Neural progenitor cell (in vitro differentiated cells): Measurements from ENCODE around the gene CARMIL1. TPM values are rescaled to one million over a fixed set of nuclear protein-coding genes. Genes with fewer than 3 reads are reported as not detected.

ENCODE experiments used
- DNase-seq: peaks from one replicate; pipeline ENCODE4 v3.0.0-alpha.2; 2016; ENCODE audit warnings: low spot score
- H2AFZ ChIP-seq: fragments of 200-600 bp; sonication (generic); replicated peaks from 2 replicates; pipeline ENCODE4 v1.6.1; 2016; ENCODE audit warnings: antibody characterized with exemption
- H3F3A ChIP-seq: fragments of 200-600 bp; sonication (generic); 2 replicates; pipeline ENCODE4 v1.6.1; 2016; ENCODE audit warnings: antibody characterized with exemption, low read depth
- H3K27ac ChIP-seq: fragments of 200-600 bp; sonication (generic); 2 replicates; pipeline ENCODE4 v1.5.1; 2016; ENCODE audit warnings: mild to moderate bottlenecking
- H3K27me3 ChIP-seq: fragments of 200-600 bp; sonication (generic); 2 replicates; pipeline ENCODE4 v1.6.1; 2016; ENCODE audit warnings: mild to moderate bottlenecking, moderate library complexity
- H3K36me3 ChIP-seq: fragments of 200-600 bp; sonication (generic); 2 replicates; pipeline ENCODE4 v1.5.1; 2016
- H3K4me1 ChIP-seq: fragments of 200-600 bp; sonication (generic); 2 replicates; pipeline ENCODE4 v1.6.1; 2016; ENCODE audit warnings: mixed run types
- H3K4me2 ChIP-seq: fragments of 200-600 bp; sonication (generic); 2 replicates; pipeline ENCODE4 v1.6.1; 2016
- H3K4me3 ChIP-seq: fragments of 200-600 bp; sonication (generic); 2 replicates; pipeline ENCODE4 v1.5.1; 2016
- H3K79me2 ChIP-seq: fragments of 200-600 bp; sonication (generic); 2 replicates; pipeline ENCODE4 v1.6.1; 2016; ENCODE audit warnings: low read depth
- H3K9ac ChIP-seq: fragments of 200-600 bp; sonication (generic); 2 replicates; pipeline ENCODE4 v1.6.1; 2016
- H3K9me3 ChIP-seq: fragments of 200-600 bp; sonication (generic); 2 replicates; pipeline ENCODE4 v1.5.1; 2016; ENCODE audit warnings: low read depth
- H4K20me1 ChIP-seq: fragments of 200-600 bp; sonication (generic); 2 replicates; pipeline ENCODE4 v1.6.1; 2016; ENCODE audit warnings: low read depth
- H3K27ac Mint-ChIP-seq: 3 replicates; pipeline ENCODE4 v1.8.0; 2021; ENCODE audit warnings: mixed read lengths
- H3K27me3 Mint-ChIP-seq: 2 replicates; pipeline ENCODE4 v1.8.0; 2022; ENCODE audit warnings: low read depth, mild to moderate bottlenecking, inconsistent platforms, moderate library complexity, mixed read lengths; ENCODE audit not compliant: insufficient read depth
- H3K36me3 Mint-ChIP-seq: 3 replicates; pipeline ENCODE4 v1.8.0; 2021; ENCODE audit warnings: mixed read lengths
- H3K4me1 Mint-ChIP-seq: 3 replicates; pipeline ENCODE4 v1.8.0; 2021; ENCODE audit warnings: mixed read lengths
- H3K4me3 Mint-ChIP-seq: 3 replicates; pipeline ENCODE4 v1.8.0; 2021; ENCODE audit warnings: mild to moderate bottlenecking, moderate library complexity, mixed read lengths
- H3K9me3 Mint-ChIP-seq: 3 replicates; pipeline ENCODE4 v1.8.0; 2020; ENCODE audit warnings: mixed read lengths
- EZH2 ChIP-seq: fragments of 200-600 bp; sonication (generic); IDR thresholded peaks from 2 replicates; pipeline ENCODE4 v1.6.1; 2017; ENCODE audit warnings: antibody characterized with exemption, mild to moderate bottlenecking, moderate library complexity
- EZH2phosphoT487 ChIP-seq: fragments of 200-600 bp; sonication (generic); IDR thresholded peaks from 2 replicates; pipeline ENCODE4 v1.6.1; 2017; ENCODE audit warnings: antibody characterized with exemption
- total RNA-seq: library from RNA; depleted of rRNA; stranded (reverse); fragments of >200 nt; gene quantifications from 2 replicates; pipeline ENCODE4 v1.2.3, GENCODE V29; 2015; ENCODE audit warnings: low replicate concordance
- TF ChIP-seq, protein P1 (sequence below): fragments of 200-600 bp; sonication (generic); IDR thresholded peaks from 2 replicates; pipeline ENCODE4 v1.5.1; 2017; ENCODE audit warnings: antibody characterized with exemption, mild to moderate bottlenecking

Gene CARMIL1
- total RNA-seq, 1 donor from 2014 or later: 13.3 TPM

DNA sequence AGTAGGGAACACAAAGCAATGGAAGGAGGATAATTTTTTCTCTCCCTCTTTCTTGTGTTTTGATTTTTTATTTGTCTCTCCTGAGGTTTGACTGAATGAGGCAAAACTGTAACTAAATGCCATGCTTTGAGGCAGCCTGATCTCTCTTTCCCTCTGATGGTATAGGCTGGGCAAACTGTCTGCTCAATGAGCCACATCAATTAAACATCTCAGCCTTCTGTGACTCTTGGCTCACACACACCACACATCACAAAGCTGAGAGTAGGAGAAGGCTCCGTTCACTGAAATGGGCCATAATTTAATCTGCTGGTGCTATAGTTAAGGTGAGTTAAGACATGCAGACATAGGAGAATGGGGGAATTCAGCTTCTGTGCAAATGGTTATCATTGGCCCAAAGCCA, 344.7 kb downstream of the CARMIL1 start:
- H3K4me3 ChIP-seq: no peak overlapping the region
- peaks cover 4% of the 10 kb centered on the region for H3K4me1 ChIP-seq
- H3K79me2 ChIP-seq: no peaks in the 10 kb centered on the region
- H3K36me3 ChIP-seq: no peaks in the 10 kb centered on the region
- no peak overlapping the region for H3K27ac Mint-ChIP-seq
- no peaks in the 10 kb centered on the region for H4K20me1 ChIP-seq
- H3K36me3 Mint-ChIP-seq: no peaks in the 10 kb centered on the region
- no peak for DNase-seq
- H3K27me3 ChIP-seq: peaks cover 39% of the 10 kb centered on the region
- H3K9me3 ChIP-seq: no peaks in the 10 kb centered on the region
- TF ChIP-seq EZH2 (no peak), EZH2phosphoT487 (no peak)
- TF ChIP-seq, protein P1, sequence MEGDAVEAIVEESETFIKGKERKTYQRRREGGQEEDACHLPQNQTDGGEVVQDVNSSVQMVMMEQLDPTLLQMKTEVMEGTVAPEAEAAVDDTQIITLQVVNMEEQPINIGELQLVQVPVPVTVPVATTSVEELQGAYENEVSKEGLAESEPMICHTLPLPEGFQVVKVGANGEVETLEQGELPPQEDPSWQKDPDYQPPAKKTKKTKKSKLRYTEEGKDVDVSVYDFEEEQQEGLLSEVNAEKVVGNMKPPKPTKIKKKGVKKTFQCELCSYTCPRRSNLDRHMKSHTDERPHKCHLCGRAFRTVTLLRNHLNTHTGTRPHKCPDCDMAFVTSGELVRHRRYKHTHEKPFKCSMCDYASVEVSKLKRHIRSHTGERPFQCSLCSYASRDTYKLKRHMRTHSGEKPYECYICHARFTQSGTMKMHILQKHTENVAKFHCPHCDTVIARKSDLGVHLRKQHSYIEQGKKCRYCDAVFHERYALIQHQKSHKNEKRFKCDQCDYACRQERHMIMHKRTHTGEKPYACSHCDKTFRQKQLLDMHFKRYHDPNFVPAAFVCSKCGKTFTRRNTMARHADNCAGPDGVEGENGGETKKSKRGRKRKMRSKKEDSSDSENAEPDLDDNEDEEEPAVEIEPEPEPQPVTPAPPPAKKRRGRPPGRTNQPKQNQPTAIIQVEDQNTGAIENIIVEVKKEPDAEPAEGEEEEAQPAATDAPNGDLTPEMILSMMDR: no peak
- H3F3A ChIP-seq: peaks cover 4% of the 10 kb centered on the region
- no peaks in the 10 kb centered on the region for H3K4me1 Mint-ChIP-seq
- no peak overlapping the region for H2AFZ ChIP-seq
- no peak overlapping the region for H3K27ac ChIP-seq
- H3K4me3 Mint-ChIP-seq: no peak overlapping the region
- no peak overlapping the region for H3K9ac ChIP-seq
- H3K4me2 ChIP-seq: no peak overlapping the region
- peaks cover 4% of the 10 kb centered on the region for H3K27me3 Mint-ChIP-seq
- no peaks in the 10 kb centered on the region for H3K9me3 Mint-ChIP-seq

DNA sequence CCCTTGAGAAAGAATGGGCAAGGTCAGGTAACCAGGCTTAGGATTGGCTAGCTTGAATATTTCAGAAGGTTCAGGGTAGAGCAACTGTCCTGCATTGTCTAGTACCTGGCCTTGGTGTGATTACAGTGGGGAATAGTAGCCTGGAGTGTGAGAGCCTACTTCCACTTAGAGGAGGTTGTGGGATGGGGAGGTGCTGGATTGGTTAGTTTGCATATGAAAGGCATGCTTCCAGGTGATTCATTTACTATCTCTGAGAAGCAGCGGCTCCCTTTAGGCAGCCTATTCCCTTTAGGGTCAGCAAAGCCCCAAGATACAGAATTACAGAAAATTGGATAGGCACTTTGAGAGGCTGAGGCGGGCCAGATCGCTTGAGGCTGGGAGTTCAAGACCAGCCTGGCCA, 347.8 kb downstream of the CARMIL1 start:
- Mint-ChIP-seq H3K36me3 (no peaks in the 10 kb centered on the region), H3K4me1 (peaks cover 22% of the 10 kb centered on the region), H3K27ac (no peak overlapping the region), H3K27me3 (peaks cover 8% of the 10 kb centered on the region), H3K4me3 (no peak overlapping the region), H3K9me3 (no peaks in the 10 kb centered on the region)
- H3K79me2 ChIP-seq: no peaks in the 10 kb centered on the region
- peaks cover 17% of the 10 kb centered on the region for H4K20me1 ChIP-seq
- peaks cover 70% of the 10 kb centered on the region for H3K27me3 ChIP-seq
- DNase-seq: no peak
- H3K4me2 ChIP-seq: no peak overlapping the region
- H3K36me3 ChIP-seq: no peaks in the 10 kb centered on the region
- H3F3A ChIP-seq: peaks cover 15% of the 10 kb centered on the region
- TF ChIP-seq EZH2phosphoT487 (no peak), EZH2 (no peak)
- TF ChIP-seq, protein P1: no peak
- no peaks in the 10 kb centered on the region for H3K9me3 ChIP-seq
- H3K4me3 ChIP-seq: no peak overlapping the region
- H3K4me1 ChIP-seq: peaks cover 18% of the 10 kb centered on the region
- no peak overlapping the region for H2AFZ ChIP-seq
- H3K27ac ChIP-seq: no peak overlapping the region
- no peak overlapping the region for H3K9ac ChIP-seq

DNA sequence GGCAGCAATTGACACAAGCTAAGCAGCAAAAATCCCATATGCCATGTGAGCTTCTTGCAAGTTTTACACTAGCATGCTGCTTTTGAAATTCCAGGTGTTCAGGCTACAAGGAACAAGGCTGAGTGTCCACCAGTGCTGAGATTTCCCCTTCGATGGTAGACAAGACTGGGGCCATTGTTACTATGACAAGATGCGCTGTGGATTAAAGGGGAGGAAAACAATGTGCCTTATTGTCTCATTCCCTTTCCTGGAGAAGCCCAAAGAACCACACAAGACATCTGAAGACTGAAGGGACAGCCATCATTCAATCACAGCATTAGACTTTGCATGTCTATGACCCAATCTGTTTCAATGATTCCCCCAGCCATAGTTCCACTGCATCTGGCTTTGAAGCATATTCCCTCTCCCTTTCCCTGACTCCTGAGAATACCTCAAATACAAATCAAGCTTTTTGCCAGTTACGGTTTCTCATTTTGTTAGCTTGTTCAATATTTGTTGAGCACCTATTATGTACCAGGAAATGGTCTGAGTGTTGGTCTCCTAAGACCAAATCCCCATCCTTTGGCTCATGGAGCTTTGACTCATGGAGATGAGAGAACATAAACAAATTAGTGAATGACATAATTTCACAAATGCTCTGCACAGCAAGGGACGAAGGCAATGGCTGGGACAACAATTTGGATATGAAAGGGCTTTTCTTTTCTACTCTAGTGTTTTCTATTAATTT, 349.5 kb downstream of the CARMIL1 start:
- TF ChIP-seq EZH2phosphoT487 (no peak), EZH2 (no peak)
- TF ChIP-seq, protein P1: no peak
- Mint-ChIP-seq H3K27me3 (peaks cover 8% of the 10 kb centered on the region), H3K27ac (no peak overlapping the region), H3K4me3 (no peak overlapping the region), H3K9me3 (no peaks in the 10 kb centered on the region), H3K36me3 (no peaks in the 10 kb centered on the region), H3K4me1 (peaks cover 23% of the 10 kb centered on the region)
- DNase-seq: peak; percentile 21
- H3K27ac ChIP-seq: no peak overlapping the region
- peaks cover 15% of the 10 kb centered on the region for H3F3A ChIP-seq
- no peaks in the 10 kb centered on the region for H3K36me3 ChIP-seq
- H4K20me1 ChIP-seq: peaks cover 19% of the 10 kb centered on the region
- H2AFZ ChIP-seq: no peak overlapping the region
- H3K4me1 ChIP-seq: peaks cover 20% of the 10 kb centered on the region
- no peak overlapping the region for H3K4me3 ChIP-seq
- H3K9me3 ChIP-seq: no peaks in the 10 kb centered on the region
- H3K4me2 ChIP-seq: no peak overlapping the region
- peaks cover 86% of the 10 kb centered on the region for H3K27me3 ChIP-seq
- no peaks in the 10 kb centered on the region for H3K79me2 ChIP-seq
- no peak overlapping the region for H3K9ac ChIP-seq
